OCI-LY7 (cell line): ENCODE data around the gene NLN.

Experiments used
- CTCF ChIP-seq: fragments of 200-600 bp; sonication (generic); conservative IDR thresholded peaks from 2 replicates; pipeline ENCODE4 v1.5.1; 2014; ENCODE audit warnings: mild to moderate bottlenecking, antibody characterized with exemption, low read length, moderate library complexity, mixed read lengths
- EZH2phosphoT487 ChIP-seq: fragments of 200-600 bp; sonication (generic); IDR thresholded peaks from 2 replicates; pipeline ENCODE4 v1.6.1; 2018; ENCODE audit warnings: low read depth, borderline replicate concordance, mild to moderate bottlenecking, mixed run types, antibody characterized with exemption, low read length, moderate library complexity, mixed read lengths

GRCh38 chr5:65728218-65728617 lies 6.2 kb downstream of the NLN start:
- TF ChIP-seq CTCF, result no peak
- no peak for TF ChIP-seq EZH2phosphoT487
